Naive thymus-derived CD8-positive, alpha-beta T cell (primary cell): ENCODE data around the gene CREB3. TPM values are rescaled to one million over a fixed set of nuclear protein-coding genes. Genes with fewer than 3 reads are reported as not detected.

Experiments used
- ATAC-seq, 2 donors: fragments of 150-1000 bp; cut with Tn5 transposase in 1 of 2; sonication (Bioruptor Pico), chemical (Tn5 transposase) in 1 of 2; 1 replicate in 1 of 2; 2 replicates in 1 of 2; pipeline ENCODE4 v1.10.0; 2021; ENCODE audit warnings: mild to moderate bottlenecking in 2 of 2, moderate library complexity in 2 of 2
- POLR2A ChIA-PET: fragments of 350-600 bp; sonication (Branson Sonifier 250); formaldehyde crosslinking; loops from one replicate; lab custom pipeline; 2021; ENCODE audit warnings: antibody characterized with exemption; lab: Charles Lee
- DNase-seq, 10 donors: peaks; one replicate each; pipeline versions ENCODE4 v3.0.0 to v3.0.0-alpha.2; 2020 to 2022
- H3K27ac Mint-ChIP-seq, 10 donors: one replicate each; pipeline ENCODE4 v1.8.0; 2020 to 2022; ENCODE audit warnings: mild to moderate bottlenecking in 10 of 10, mixed read lengths in 10 of 10, moderate library complexity in 4 of 10, inconsistent platforms in 1 of 10
- H3K27me3 Mint-ChIP-seq, 5 donors: one replicate each; pipeline ENCODE4 v1.8.0; 2021 to 2022; ENCODE audit warnings: mixed read lengths in 5 of 5
- H3K36me3 Mint-ChIP-seq, 3 donors: one replicate each; pipeline ENCODE4 v1.8.0; 2020 to 2022; ENCODE audit warnings: mixed read lengths in 3 of 3, mild to moderate bottlenecking in 2 of 3, inconsistent platforms in 1 of 3
- H3K4me1 Mint-ChIP-seq, 4 donors: one replicate each; pipeline ENCODE4 v1.8.0; 2021 to 2022; ENCODE audit warnings: mixed read lengths in 4 of 4
- H3K4me3 Mint-ChIP-seq, 10 donors: one replicate each; pipeline ENCODE4 v1.8.0; 2020 to 2022; ENCODE audit warnings: mild to moderate bottlenecking in 10 of 10, mixed read lengths in 10 of 10, moderate library complexity in 6 of 10, inconsistent platforms in 1 of 10
- H3K9me3 Mint-ChIP-seq, 9 donors: one replicate each; pipeline ENCODE4 v1.8.0; 2020 to 2022; ENCODE audit warnings: mixed read lengths in 9 of 9, mild to moderate bottlenecking in 3 of 9, inconsistent platforms in 1 of 9, moderate library complexity in 1 of 9
- microRNA-seq: library from miRNA; unstranded; fragments of <30 nt; microRNA quantifications from one replicate; pipeline ENCODE4 v1.2.0, GENCODE V29; 2022; ENCODE audit warnings: borderline microRNAs expressed
- polyA plus RNA-seq, 3 donors: library from polyadenylated mRNA; unstranded; fragments of 300-500 nt; fragmentation: Illumina TruSeq; gene quantifications; one replicate each; pipeline ENCODE4 v1.2.3, GENCODE V29; 2021
- total RNA-seq, 8 experiments: library from RNA in 2 of 8; stranded (reverse) in 2 of 8; gene quantifications; one replicate each; pipeline ENCODE4 v1.2.3 and lab custom pipeline; 2021 to 2026

The CREB3 gene
- total and polyA plus RNA-seq, 5 experiments from 2014 or later, result 17.1 to 40.3 (median 29.8) TPM

GRCh38 chr9:35769763-35770162 is 37.3 kb downstream of the CREB3 start:
- Mint-ChIP-seq H3K4me1 (peaks cover 0 to 15% (median 4%) of the 10 kb centered on the region in 4 donors), H3K27me3 (no peaks in the 10 kb centered on the region), H3K36me3 (peaks cover 0 to 4% (median 0%) of the 10 kb centered on the region in 3 donors), H3K9me3 (no peaks in the 10 kb centered on the region), H3K27ac (no peak overlapping the region), H3K4me3 (no peak overlapping the region)
- ATAC-seq (no peak), DNase-seq (no peak)
- POLR2A ChIA-PET, result interaction anchor here (0.6 kb wide), 1 partner anchor 1578 kb away, joined by 5 read pairs; no protein-coding TSS in a partner anchor

- Mint-ChIP-seq H3K27me3 (no peaks in the 10 kb centered on the region), H3K36me3 (peaks cover 0 to 10% (median 3%) of the 10 kb centered on the region in 3 donors), H3K4me3 (no peak overlapping the region), H3K9me3 (no peaks in the 10 kb centered on the region), H3K27ac (no peak overlapping the region), H3K4me1 (peaks cover 0 to 18% (median 9%) of the 10 kb centered on the region in 4 donors)
- no peak for DNase-seq
- ATAC-seq, result no peak
- POLR2A ChIA-PET, result interaction anchor here (0.6 to 1.2 kb wide), 2 partner anchors 9 to 792 kb away, joined by 3 read pairs; no protein-coding TSS in a partner anchor
Measured at GRCh38 chr9:35771075-35771433, 38.6 kb downstream of the CREB3 start.

- Mint-ChIP-seq H3K27me3 (no peaks in the 10 kb centered on the region), H3K36me3 (peaks cover 0 to 9% (median 3%) of the 10 kb centered on the region in 3 donors), H3K4me1 (peaks cover 0 to 16% (median 8%) of the 10 kb centered on the region in 4 donors), H3K27ac (no peak overlapping the region), H3K4me3 (no peak overlapping the region), H3K9me3 (no peaks in the 10 kb centered on the region)
- ATAC-seq (no peak), DNase-seq (no peak)
- POLR2A ChIA-PET, result interaction anchor here (0.6 to 1.2 kb wide), 2 partner anchors 10 to 793 kb away, joined by 3 read pairs; no protein-coding TSS in a partner anchor
Measured at GRCh38 chr9:35771534-35771933, 39.1 kb downstream of the CREB3 start.

GRCh38 chr9:35771943-35772342 is 39.5 kb downstream of the CREB3 start:
- Mint-ChIP-seq H3K9me3 (no peaks in the 10 kb centered on the region), H3K4me1 (peaks cover 0 to 16% (median 8%) of the 10 kb centered on the region in 4 donors), H3K36me3 (peaks cover 0 to 9% (median 3%) of the 10 kb centered on the region in 3 donors), H3K27me3 (no peaks in the 10 kb centered on the region), H3K27ac (no peak overlapping the region), H3K4me3 (no peak overlapping the region)
- POLR2A ChIA-PET, result no interaction called here
- ATAC-seq, result no peak
- no peak for DNase-seq

GRCh38 chr9:35774907-35775635 is 42.6 kb downstream of the CREB3 start:
- POLR2A ChIA-PET, result interaction anchor here (0.7 to 1.0 kb wide), 2 partner anchors 12 to 158 kb away, joined by 3 read pairs; no protein-coding TSS in a partner anchor
- peak overlapping the region in 6 of 10 donors; percentile 8 to 78 (median 46) for H3K27ac Mint-ChIP-seq
- DNase-seq (no peak), ATAC-seq (no peak)
- H3K4me1 Mint-ChIP-seq, result peaks cover 0 to 15% (median 4%) of the 10 kb centered on the region in 4 donors
- no peak overlapping the region for H3K4me3 Mint-ChIP-seq
- peaks cover 0 to 20% (median 4%) of the 10 kb centered on the region in 3 donors for H3K36me3 Mint-ChIP-seq
- H3K27me3 Mint-ChIP-seq, result no peaks in the 10 kb centered on the region
- H3K9me3 Mint-ChIP-seq, result no peaks in the 10 kb centered on the region

GRCh38 chr9:35776018-35776417 is 43.6 kb downstream of the CREB3 start:
- H3K9me3 Mint-ChIP-seq, result no peaks in the 10 kb centered on the region
- no peaks in the 10 kb centered on the region for H3K27me3 Mint-ChIP-seq
- POLR2A ChIA-PET, result interaction anchor here (0.7 to 1.0 kb wide), 2 partner anchors 13 to 159 kb away, joined by 3 read pairs; no protein-coding TSS in a partner anchor
- H3K36me3 Mint-ChIP-seq, result peaks cover 0 to 24% (median 12%) of the 10 kb centered on the region in 3 donors
- DNase-seq, result no peak
- no peak overlapping the region for H3K4me3 Mint-ChIP-seq
- ATAC-seq, result no peak
- H3K4me1 Mint-ChIP-seq, result peaks cover 0 to 15% (median 7%) of the 10 kb centered on the region in 4 donors
- peak overlapping the region in 6 of 10 donors; percentile 3 to 41 (median 20) for H3K27ac Mint-ChIP-seq

GRCh38 chr9:35778496-35778895 is 46.0 kb downstream of the CREB3 start:
- POLR2A ChIA-PET, result no interaction called here
- ATAC-seq, result no peak
- Mint-ChIP-seq H3K4me1 (peaks cover 0 to 15% (median 8%) of the 10 kb centered on the region in 4 donors), H3K4me3 (no peak overlapping the region), H3K27me3 (no peaks in the 10 kb centered on the region), H3K9me3 (no peaks in the 10 kb centered on the region), H3K27ac (peak overlapping the region in 1 of 10 donors; percentile 6), H3K36me3 (peaks cover 4 to 28% (median 18%) of the 10 kb centered on the region in 3 donors)
- no peak for DNase-seq

- Mint-ChIP-seq H3K4me1 (peaks cover 0 to 9% (median 4%) of the 10 kb centered on the region in 4 donors), H3K9me3 (no peaks in the 10 kb centered on the region), H3K4me3 (no peak overlapping the region), H3K27ac (peak overlapping the region in 4 of 10 donors; percentile 17 to 67 (median 35)), H3K27me3 (no peaks in the 10 kb centered on the region), H3K36me3 (peaks cover 9 to 38% (median 22%) of the 10 kb centered on the region in 3 donors)
- no peak for DNase-seq
- ATAC-seq, result no peak
- POLR2A ChIA-PET, result interaction anchor here (0.7 kb wide), 1 partner anchor 11 kb away, joined by 8 read pairs; no protein-coding TSS in a partner anchor
Measured at GRCh38 chr9:35781066-35781465, 48.6 kb downstream of the CREB3 start.

- H3K9me3 Mint-ChIP-seq, result no peaks in the 10 kb centered on the region
- H3K27me3 Mint-ChIP-seq, result no peaks in the 10 kb centered on the region
- H3K36me3 Mint-ChIP-seq, result peaks cover 9 to 46% (median 22%) of the 10 kb centered on the region in 3 donors
- H3K4me1 Mint-ChIP-seq, result peaks cover 0 to 7% (median 3%) of the 10 kb centered on the region in 4 donors
- DNase-seq, result no peak
- H3K27ac Mint-ChIP-seq, result peak overlapping the region in 2 of 10 donors; percentile 31 to 32
- POLR2A ChIA-PET, result no interaction called here
- ATAC-seq, result no peak
- no peak overlapping the region for H3K4me3 Mint-ChIP-seq
Measured at GRCh38 chr9:35783418-35783817, 51.0 kb downstream of the CREB3 start.

Small RNAs within 50 kb of the gene (microRNA-seq; reads per million reads assigned to microRNA genes)
- gene MIR6852, result not detected
- gene MIR6853, result not detected

Other genes with a start within 250 kb of the CREB3 start
- gene RUSC2, start 242.6 kb upstream of the CREB3 start, total RNA-seq, result 1 to 10 TPM in 1 of 2 experiments, under 1 TPM in 1; 0.86 to 1.5 TPM
- gene RUSC2, start 242.6 kb upstream of the CREB3 start, polyA plus RNA-seq, result under 1 TPM in 1 of 3 donors, not detected in 2; 0.05 TPM
- 10 to 100 TPM; 43.5 to 44.4 TPM for gene TESK1, start 127.4 kb upstream of the CREB3 start, total RNA-seq
- 1 to 10 TPM; 3.0 to 8.1 (median 4.8) TPM for gene TESK1, start 127.4 kb upstream of the CREB3 start, polyA plus RNA-seq
- 1 to 10 TPM; 7.8 to 8.0 TPM for gene CD72, start 114.3 kb upstream of the CREB3 start, total RNA-seq
- gene CD72, start 114.3 kb upstream of the CREB3 start, polyA plus RNA-seq, result 1 to 10 TPM in 1 of 3 donors, under 1 TPM in 2; 0.80 to 1.5 (median 0.91) TPM
- gene SIT1, start 81.7 kb upstream of the CREB3 start, total RNA-seq, result 10 to 100 TPM; 24.2 to 25.4 TPM
- 100 to 1,000 TPM in 1 of 3 donors, 10 to 100 TPM in 2; 82.2 to 128 (median 91.6) TPM for gene SIT1, start 81.7 kb upstream of the CREB3 start, polyA plus RNA-seq
- over 10,000 TPM; 14,495 to 21,271 TPM for gene RMRP, start 74.6 kb upstream of the CREB3 start, total RNA-seq
- 10 to 100 TPM in 1 of 3 donors, not detected in 2; 33.0 TPM for gene RMRP, start 74.6 kb upstream of the CREB3 start, polyA plus RNA-seq
- 10 to 100 TPM; 13.8 to 16.6 TPM for gene CCDC107, start 74.4 kb upstream of the CREB3 start, total RNA-seq
- 10 to 100 TPM; 45.9 to 59.0 (median 51.5) TPM for gene CCDC107, start 74.4 kb upstream of the CREB3 start, polyA plus RNA-seq
- under 1 TPM in 1 of 2 experiments, not detected in 1; 0.29 TPM for gene ARHGEF39, start 67.5 kb upstream of the CREB3 start, total RNA-seq
- under 1 TPM; 0.13 to 0.25 (median 0.24) TPM for gene ARHGEF39, start 67.5 kb upstream of the CREB3 start, polyA plus RNA-seq
- gene CA9, start 58.7 kb upstream of the CREB3 start, total RNA-seq, result not detected
- not detected for gene CA9, start 58.7 kb upstream of the CREB3 start, polyA plus RNA-seq
- gene TPM2, start 42.7 kb upstream of the CREB3 start, total RNA-seq, result 10 to 100 TPM; 92.3 to 98.5 TPM
- gene TPM2, start 42.7 kb upstream of the CREB3 start, polyA plus RNA-seq, result under 1 TPM in 1 of 3 donors, not detected in 2; 0.34 TPM
- 100 to 1,000 TPM; 204 to 233 TPM for gene TLN1, start 471 bp upstream of the CREB3 start, total RNA-seq
- 10 to 100 TPM; 32.9 to 88.9 (median 36.4) TPM for gene TLN1, start 471 bp upstream of the CREB3 start, polyA plus RNA-seq
- 10 to 100 TPM; 56.7 to 65.4 TPM for gene GBA2, start 16.6 kb downstream of the CREB3 start, total RNA-seq
- 10 to 100 TPM; 14.8 to 28.3 (median 22.0) TPM for gene GBA2, start 16.6 kb downstream of the CREB3 start, polyA plus RNA-seq
- gene RGP1, start 16.6 kb downstream of the CREB3 start, total RNA-seq, result 10 to 100 TPM; 30.7 to 31.7 TPM
- 1 to 10 TPM; 6.8 to 9.6 (median 8.1) TPM for gene RGP1, start 16.6 kb downstream of the CREB3 start, polyA plus RNA-seq
- gene MSMP, start 21.6 kb downstream of the CREB3 start, total RNA-seq, result 1 to 10 TPM in 1 of 2 experiments, under 1 TPM in 1; 0.88 to 1.7 TPM
- gene MSMP, start 21.6 kb downstream of the CREB3 start, polyA plus RNA-seq, result 1 to 10 TPM in 1 of 3 donors, not detected in 2; 1.3 TPM
- 10 to 100 TPM; 12.6 to 12.7 TPM for gene NPR2, start 58.9 kb downstream of the CREB3 start, total RNA-seq
- under 1 TPM; 0.20 to 0.94 (median 0.36) TPM for gene NPR2, start 58.9 kb downstream of the CREB3 start, polyA plus RNA-seq
- gene SPAG8, start 79.6 kb downstream of the CREB3 start, total RNA-seq, result 1 to 10 TPM; 7.0 to 8.9 TPM
- 1 to 10 TPM in 2 of 3 donors, under 1 TPM in 1; 0.17 to 2.2 (median 1.7) TPM for gene SPAG8, start 79.6 kb downstream of the CREB3 start, polyA plus RNA-seq
- gene HINT2, start 82.4 kb downstream of the CREB3 start, total RNA-seq, result 10 to 100 TPM; 25.4 to 27.9 TPM
- 10 to 100 TPM; 73.0 to 87.9 (median 78.5) TPM for gene HINT2, start 82.4 kb downstream of the CREB3 start, polyA plus RNA-seq
- not detected for gene FAM221B, start 96.1 kb downstream of the CREB3 start, total RNA-seq
- gene FAM221B, start 96.1 kb downstream of the CREB3 start, polyA plus RNA-seq, result not detected
- gene TMEM8B, start 96.6 kb downstream of the CREB3 start, total RNA-seq, result 10 to 100 TPM in 1 of 2 experiments, 1 to 10 TPM in 1; 8.8 to 10.2 TPM
- 1 to 10 TPM; 1.5 to 2.4 (median 2.1) TPM for gene TMEM8B, start 96.6 kb downstream of the CREB3 start, polyA plus RNA-seq
- not detected for gene OR13J1, start 137.7 kb downstream of the CREB3 start, total RNA-seq
- not detected for gene OR13J1, start 137.7 kb downstream of the CREB3 start, polyA plus RNA-seq
- gene HRCT1, start 173.5 kb downstream of the CREB3 start, total RNA-seq, result not detected
- gene HRCT1, start 173.5 kb downstream of the CREB3 start, polyA plus RNA-seq, result not detected
- gene SPAAR, start 176.8 kb downstream of the CREB3 start, total RNA-seq, result not detected
- not detected for gene SPAAR, start 176.8 kb downstream of the CREB3 start, polyA plus RNA-seq
- not detected for gene OR2S2, start 225.5 kb downstream of the CREB3 start, total RNA-seq
- gene OR2S2, start 225.5 kb downstream of the CREB3 start, polyA plus RNA-seq, result not detected